HCT116 (cell line): ENCODE measurements around the gene GATB. TPM values are rescaled to one million over a fixed set of nuclear protein-coding genes. Genes with fewer than 3 reads are reported as not detected.

Experiments
- ATAC-seq: fragments of 200-7000 bp; cut with Tn5 transposase; 2 replicates; pipeline ENCODE4 v1.9.1; 2020; ENCODE audit warnings: mild to moderate bottlenecking, moderate library complexity
- BruUV-seq: library from RNA; stranded (reverse); fragments of 400-500 nt; replicated peaks from 2 replicates; lab custom pipeline; 2021; lab: Mats Ljungman, UMichigan
- CTCF ChIA-PET: fragments of 300-600 bp; sonication (Branson Sonifier 250); formaldehyde crosslinking; loops from one replicate; lab custom pipeline; 2021; ENCODE audit warnings: antibody characterized with exemption; lab: Charles Lee
- POLR2A ChIA-PET: fragments of 300-600, 350-600 bp; sonication (Branson Sonifier 250); formaldehyde crosslinking; loops from one replicate; lab custom pipeline; 2021; ENCODE audit warnings: antibody characterized with exemption; lab: Charles Lee
- RAD21 ChIA-PET, 2 experiments: fragments of 300-600 bp; sonication (Branson Sonifier 250); formaldehyde crosslinking; loops; one replicate each; lab custom pipeline; 2023; ENCODE audit warnings: low total read pairs in 2 of 2; ENCODE audit not compliant: uncharacterized antibody in 2 of 2, unreplicated experiment in 2 of 2, low non-redundant PET in 1 of 2; lab: Charles Lee
- DNase-seq: peaks from one replicate; pipeline ENCODE4 v3.0.0-alpha.2; 2010; ENCODE audit warnings: low read depth, low spot score
- H2AFZ ChIP-seq: fragments of 200-600 bp; shearing (Covaris generic), sonication (generic); 2 replicates; pipeline ENCODE4 v1.6.1; 2017; ENCODE audit warnings: low read depth, mixed run types, mixed read lengths, antibody characterized with exemption, low read length; ENCODE audit not compliant: poor library complexity, severe bottlenecking
- H3K27ac ChIP-seq: 2 replicates; pipeline ENCODE4 v1.5.1; 2012; ENCODE audit warnings: low read depth, low read length
- H3K27me3 ChIP-seq: fragments of 200-600 bp; sonication (generic); 2 replicates; pipeline ENCODE4 v1.6.1; 2016; ENCODE audit warnings: mixed run types, low read length, mixed read lengths; ENCODE audit not compliant: insufficient read depth
- H3K36me3 ChIP-seq, 2 experiments: fragments of 200-500 bp in 1 of 2; fragments of 200-600 bp in 1 of 2; sonication (Bioruptor generic) in 1 of 2; sonication (generic) in 1 of 2; 2 replicates each; pipeline versions ENCODE4 v1.5.1 to v1.6.1; 2014 to 2016; ENCODE audit warnings: low read length in 2 of 2, inconsistent platforms in 1 of 2, mixed read lengths in 1 of 2, mixed run types in 1 of 2; ENCODE audit not compliant: insufficient read depth in 2 of 2, control insufficient read depth in 1 of 2
- H3K4me1 ChIP-seq, 2 experiments: fragments of 200-600 bp in 1 of 2; sonication (generic) in 1 of 2; 2 replicates each; pipeline versions ENCODE4 v1.5.1 to v1.6.1; 2012 to 2017; ENCODE audit warnings: low read length in 2 of 2, inconsistent platforms in 1 of 2, mild to moderate bottlenecking in 1 of 2, mixed read lengths in 1 of 2, mixed run types in 1 of 2, moderate library complexity in 1 of 2; ENCODE audit not compliant: insufficient read depth in 2 of 2, control insufficient read depth in 1 of 2
- H3K4me2 ChIP-seq: fragments of 200-600 bp; sonication (generic); 2 replicates; pipeline ENCODE4 v1.6.1; 2017; ENCODE audit warnings: mixed run types, low read length, mixed read lengths
- H3K4me3 ChIP-seq, 2 experiments: fragments of 200-600 bp in 1 of 2; sonication (generic) in 1 of 2; replicated peaks in 1 of 2; 2 replicates each; pipeline ENCODE4 v1.5.1; 2011 to 2016; ENCODE audit warnings: low read length in 2 of 2, control low read depth in 1 of 2, low read depth in 1 of 2, mild to moderate bottlenecking in 1 of 2, mixed read lengths in 1 of 2, mixed run types in 1 of 2
- H3K79me2 ChIP-seq: fragments of 200-600 bp; sonication (generic); 2 replicates; pipeline ENCODE4 v1.6.1; 2017; ENCODE audit warnings: mild to moderate bottlenecking, mixed run types, low read length, moderate library complexity, mixed read lengths; ENCODE audit not compliant: insufficient read depth
- H3K9ac ChIP-seq: fragments of 200-600 bp; sonication (generic); 2 replicates; pipeline ENCODE4 v1.6.1; 2016; ENCODE audit warnings: low read length, mixed read lengths
- H3K9me2 ChIP-seq: fragments of 200-600 bp; sonication (generic), shearing (Covaris generic); 2 replicates; pipeline ENCODE4 v1.6.1; 2017; ENCODE audit warnings: mixed run types, mild to moderate bottlenecking, moderate library complexity; ENCODE audit not compliant: insufficient read depth
- H3K9me3 ChIP-seq, 2 experiments: fragments of 200-500 bp in 1 of 2; fragments of 200-600 bp in 1 of 2; sonication (Bioruptor generic) in 1 of 2; sonication (generic) in 1 of 2; 2 replicates each; pipeline ENCODE4 v1.6.1; 2014 to 2017; ENCODE audit warnings: low read length in 2 of 2, mixed read lengths in 2 of 2, inconsistent platforms in 1 of 2, low read depth in 1 of 2, mild to moderate bottlenecking in 1 of 2, mixed run types in 1 of 2, moderate library complexity in 1 of 2; ENCODE audit not compliant: control insufficient read depth in 1 of 2, insufficient read depth in 1 of 2
- H4K20me1 ChIP-seq: fragments of 200-600 bp; sonication (generic), shearing (Covaris generic); 2 replicates; pipeline ENCODE4 v1.6.1; 2017; ENCODE audit warnings: mixed run types, mild to moderate bottlenecking, moderate library complexity; ENCODE audit not compliant: insufficient read depth
- ATF3 ChIP-seq: IDR thresholded peaks from 2 replicates; pipeline ENCODE4 v1.6.1; 2012
- CEBPB ChIP-seq: IDR thresholded peaks from 2 replicates; pipeline ENCODE4 v1.6.1; 2012; ENCODE audit warnings: low read depth
- ELF1 ChIP-seq: IDR thresholded peaks from 2 replicates; pipeline ENCODE4 v1.6.1; 2012; ENCODE audit warnings: low read depth, borderline replicate concordance
- EZH2phosphoT487 ChIP-seq: fragments of 200-600 bp; IDR thresholded peaks from 2 replicates; pipeline ENCODE4 v1.6.1; 2018; ENCODE audit warnings: antibody characterized with exemption, borderline replicate concordance
- FOSL1 ChIP-seq: IDR thresholded peaks from 2 replicates; pipeline ENCODE4 v1.6.1; 2012; ENCODE audit warnings: low read depth
- JUND ChIP-seq: IDR thresholded peaks from 2 replicates; pipeline ENCODE4 v1.6.1; 2012
- POLR2AphosphoS5 ChIP-seq: IDR thresholded peaks from 2 replicates; pipeline ENCODE4 v1.6.1; 2011; ENCODE audit warnings: mild to moderate bottlenecking, low read depth, low read length, moderate library complexity
- SIN3A ChIP-seq: IDR thresholded peaks from 2 replicates; pipeline ENCODE4 v1.6.1; 2012; ENCODE audit warnings: low read depth
- SP1 ChIP-seq: IDR thresholded peaks from 2 replicates; pipeline ENCODE4 v1.6.1; 2012; ENCODE audit warnings: low read depth
- YY1 ChIP-seq: IDR thresholded peaks from 2 replicates; pipeline ENCODE4 v1.6.1; 2011; ENCODE audit warnings: low read length, low read depth, moderate library complexity, mild to moderate bottlenecking; ENCODE audit not compliant: insufficient replicate concordance; ENCODE audit errors: extremely low read depth
- intact Hi-C: fragments of 100-400 bp; cut with micrococcal nuclease; formaldehyde crosslinking; loops from 2 replicates; pipeline ENCODE4 v1.10.0; 2022
- total RNA-seq: library from RNA; stranded (reverse); gene quantifications from one replicate; pipeline ENCODE4 v1.2.1, GENCODE V29; 2021; ENCODE audit not compliant: unreplicated experiment

The GATB gene
- total RNA-seq, 1 experiment from 2014 or later: 29.3 TPM

DNA sequence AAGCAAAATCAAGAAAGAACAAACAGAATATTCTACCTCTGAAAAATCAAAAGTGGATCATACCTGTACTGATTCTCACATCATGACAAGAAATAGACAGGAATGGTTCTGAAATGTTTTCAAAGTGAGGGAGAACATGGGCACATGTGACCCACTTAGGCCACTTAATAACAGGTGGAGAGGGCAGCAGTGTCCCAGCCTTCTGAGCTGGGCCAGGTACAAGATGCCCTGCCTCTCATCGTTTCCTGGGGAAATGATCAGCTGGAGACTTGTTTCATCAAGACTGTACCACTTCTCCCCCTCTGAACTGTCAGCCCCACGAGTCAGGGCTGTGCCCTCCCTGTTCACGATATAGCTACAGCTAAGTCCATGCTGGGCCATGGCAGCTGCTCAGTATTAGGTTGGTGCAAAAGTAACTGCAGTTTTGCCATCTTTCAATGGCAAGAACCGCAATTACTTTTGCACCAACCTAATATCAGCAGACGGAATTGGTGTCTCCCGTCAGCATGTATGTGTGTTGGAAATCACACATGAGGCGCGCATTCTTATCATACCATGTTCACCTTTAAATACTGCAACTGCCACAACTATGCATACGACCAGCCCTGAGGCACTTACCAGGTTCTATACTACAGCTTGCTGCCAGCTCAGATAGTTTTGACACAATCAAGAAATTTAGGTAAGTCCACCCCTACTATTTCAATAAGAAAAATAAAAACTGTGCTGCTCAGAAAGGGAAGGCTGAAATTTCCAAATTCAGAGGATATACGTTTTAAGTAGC is 71.4 kb downstream of the GATB start:
- H3K4me2 ChIP-seq: no peak overlapping the region
- no peak overlapping the region for H2AFZ ChIP-seq
- H4K20me1 ChIP-seq: no peaks in the 10 kb centered on the region
- ChIA-PET POLR2A (no interaction called here), CTCF (no interaction called here), RAD21 (no interaction called here)
- DNase-seq (no peak), ATAC-seq (no peak)
- no peaks in the 10 kb centered on the region for H3K79me2 ChIP-seq
- BruUV-seq: no TSS peak
- no peaks in the 10 kb centered on the region for H3K36me3 ChIP-seq
- no peaks in the 10 kb centered on the region for H3K9me3 ChIP-seq
- H3K27me3 ChIP-seq: no peaks in the 10 kb centered on the region
- no peaks in the 10 kb centered on the region for H3K9me2 ChIP-seq
- H3K27ac ChIP-seq: no peak overlapping the region
- H3K4me1 ChIP-seq: no peaks in the 10 kb centered on the region
- H3K9ac ChIP-seq: no peak overlapping the region
- TF ChIP-seq POLR2AphosphoS5 (no peak), YY1 (no peak), FOSL1 (no peak), CEBPB (no peak), ELF1 (no peak), JUND (no peak), SP1 (no peak), EZH2phosphoT487 (no peak), ATF3 (no peak)
- H3K4me3 ChIP-seq: no peak overlapping the region
- intact Hi-C loops: no loop called here

- no peaks in the 10 kb centered on the region for H3K36me3 ChIP-seq
- H3K9ac ChIP-seq: no peak overlapping the region
- H3K27me3 ChIP-seq: no peaks in the 10 kb centered on the region
- no peak for TF ChIP-seq SIN3A
- TF ChIP-seq, all 23 proteins: peak for 0
- Histone ChIP-seq H3K4me3 (no peak overlapping the region), H3K9me2 (no peaks in the 10 kb centered on the region), H3K27ac (no peak overlapping the region), H3K79me2 (no peaks in the 10 kb centered on the region), H3K9me3 (no peaks in the 10 kb centered on the region), H4K20me1 (no peaks in the 10 kb centered on the region), H2AFZ (no peak overlapping the region), H3K4me1 (no peaks in the 10 kb centered on the region), H3K4me2 (no peak overlapping the region)
- no peak for ATAC-seq
- POLR2A ChIA-PET: no interaction called here
- RAD21 ChIA-PET: no interaction called here
- intact Hi-C loops: no loop called here
- no TSS peak for BruUV-seq
- CTCF ChIA-PET: no interaction called here
- no peak for DNase-seq
Observed at GRCh38 chr4:151688785-151689043, 72.1 kb downstream of the GATB start.
